ENCODE results near the gene TBC1D22A.

DNA sequence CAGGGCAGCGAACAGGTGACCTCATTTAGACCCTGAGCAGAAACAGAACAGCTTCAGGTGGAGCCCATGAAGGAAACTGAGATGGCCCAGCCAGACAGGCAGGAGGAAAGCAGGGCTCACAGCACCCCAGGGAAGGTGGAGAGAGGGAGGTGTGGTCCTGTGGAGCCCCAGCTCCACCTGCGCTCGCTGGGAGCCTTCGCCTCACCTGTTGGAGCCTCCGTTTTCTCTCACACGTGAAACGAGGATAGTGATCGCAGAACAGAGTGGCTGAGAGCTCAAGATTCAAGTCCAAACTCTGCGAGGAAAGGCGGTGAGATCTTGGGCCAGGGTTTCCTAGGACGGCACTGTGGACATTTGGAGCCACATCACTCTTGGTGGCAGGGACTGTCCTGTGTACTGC is 15.8 kb upstream of the TBC1D22A start:
- TF ChIP-seq GATA2 (CRISPR knock-in tag; IDR thresholded peaks at IDR 0.05) (no peak), SMC3 (IDR thresholded peaks at IDR 0.05; ENCODE audit: low read depth, low read length) (no peak), EZH2phosphoT487 (IDR thresholded peaks at IDR 0.05; ENCODE audit: borderline replicate concordance, low read depth) (no peak)
- TF ChIP-seq, protein P1, sequence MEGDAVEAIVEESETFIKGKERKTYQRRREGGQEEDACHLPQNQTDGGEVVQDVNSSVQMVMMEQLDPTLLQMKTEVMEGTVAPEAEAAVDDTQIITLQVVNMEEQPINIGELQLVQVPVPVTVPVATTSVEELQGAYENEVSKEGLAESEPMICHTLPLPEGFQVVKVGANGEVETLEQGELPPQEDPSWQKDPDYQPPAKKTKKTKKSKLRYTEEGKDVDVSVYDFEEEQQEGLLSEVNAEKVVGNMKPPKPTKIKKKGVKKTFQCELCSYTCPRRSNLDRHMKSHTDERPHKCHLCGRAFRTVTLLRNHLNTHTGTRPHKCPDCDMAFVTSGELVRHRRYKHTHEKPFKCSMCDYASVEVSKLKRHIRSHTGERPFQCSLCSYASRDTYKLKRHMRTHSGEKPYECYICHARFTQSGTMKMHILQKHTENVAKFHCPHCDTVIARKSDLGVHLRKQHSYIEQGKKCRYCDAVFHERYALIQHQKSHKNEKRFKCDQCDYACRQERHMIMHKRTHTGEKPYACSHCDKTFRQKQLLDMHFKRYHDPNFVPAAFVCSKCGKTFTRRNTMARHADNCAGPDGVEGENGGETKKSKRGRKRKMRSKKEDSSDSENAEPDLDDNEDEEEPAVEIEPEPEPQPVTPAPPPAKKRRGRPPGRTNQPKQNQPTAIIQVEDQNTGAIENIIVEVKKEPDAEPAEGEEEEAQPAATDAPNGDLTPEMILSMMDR (IDR thresholded peaks at IDR 0.05), result no peak
- TF ChIP-seq, protein P2, sequence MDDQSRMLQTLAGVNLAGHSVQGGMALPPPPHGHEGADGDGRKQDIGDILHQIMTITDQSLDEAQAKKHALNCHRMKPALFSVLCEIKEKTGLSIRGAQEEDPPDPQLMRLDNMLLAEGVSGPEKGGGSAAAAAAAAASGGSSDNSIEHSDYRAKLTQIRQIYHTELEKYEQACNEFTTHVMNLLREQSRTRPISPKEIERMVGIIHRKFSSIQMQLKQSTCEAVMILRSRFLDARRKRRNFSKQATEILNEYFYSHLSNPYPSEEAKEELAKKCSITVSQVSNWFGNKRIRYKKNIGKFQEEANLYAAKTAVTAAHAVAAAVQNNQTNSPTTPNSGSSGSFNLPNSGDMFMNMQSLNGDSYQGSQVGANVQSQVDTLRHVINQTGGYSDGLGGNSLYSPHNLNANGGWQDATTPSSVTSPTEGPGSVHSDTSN (IDR thresholded peaks at IDR 0.05), result no peak
- TF ChIP-seq, protein P3, sequence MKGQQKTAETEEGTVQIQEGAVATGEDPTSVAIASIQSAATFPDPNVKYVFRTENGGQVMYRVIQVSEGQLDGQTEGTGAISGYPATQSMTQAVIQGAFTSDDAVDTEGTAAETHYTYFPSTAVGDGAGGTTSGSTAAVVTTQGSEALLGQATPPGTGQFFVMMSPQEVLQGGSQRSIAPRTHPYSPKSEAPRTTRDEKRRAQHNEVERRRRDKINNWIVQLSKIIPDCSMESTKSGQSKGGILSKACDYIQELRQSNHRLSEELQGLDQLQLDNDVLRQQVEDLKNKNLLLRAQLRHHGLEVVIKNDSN (IDR thresholded peaks at IDR 0.05; ENCODE audit: borderline replicate concordance, low read depth), result no peak
